Natural killer cell (primary cell): Measurements from ENCODE around the gene DENND1A. TPM values are rescaled to one million over a fixed set of nuclear protein-coding genes. Genes with fewer than 3 reads are reported as not detected.

ENCODE experiments used
- ATAC-seq, 3 donors: fragments of 150-1000 bp in 2 of 3; fragments of 200-7000 bp in 1 of 3; cut with Tn5 transposase; 1 replicate in 1 of 3; 2 replicates in 2 of 3; pipeline ENCODE4 v1.10.0; 2021; ENCODE audit warnings: mild to moderate bottlenecking in 2 of 3, moderate library complexity in 2 of 3
- DNase-seq, 2 donors: peaks; one replicate each; pipeline versions ENCODE4 v3.0.0 to v3.0.0-alpha.2; 2013 to 2021; ENCODE audit warnings: mixed read lengths in 1 of 2
- H3K27ac ChIP-seq: one replicate; pipeline ENCODE4 v1.5.1; 2013; ENCODE audit warnings: mild to moderate bottlenecking, low read length
- H3K27me3 ChIP-seq: one replicate; pipeline ENCODE4 v1.6.1; 2013; ENCODE audit warnings: low read length; ENCODE audit not compliant: control insufficient read depth, insufficient read depth
- H3K36me3 ChIP-seq: one replicate; pipeline ENCODE4 v1.6.1; 2013; ENCODE audit warnings: low read length; ENCODE audit not compliant: control insufficient read depth, insufficient read depth
- H3K4me1 ChIP-seq: one replicate; pipeline ENCODE4 v1.6.1; 2013; ENCODE audit warnings: low read length; ENCODE audit not compliant: control insufficient read depth, insufficient read depth
- H3K4me3 ChIP-seq: one replicate; pipeline ENCODE4 v1.5.1; 2013; ENCODE audit warnings: low read length
- H3K9me3 ChIP-seq: one replicate; pipeline ENCODE4 v1.6.1; 2013; ENCODE audit warnings: low read length; ENCODE audit not compliant: control insufficient read depth, insufficient read depth
- H3K27ac Mint-ChIP-seq, 2 donors: one replicate each; pipeline ENCODE4 v1.8.0; 2022; ENCODE audit warnings: mild to moderate bottlenecking in 2 of 2, mixed read lengths in 2 of 2, moderate library complexity in 1 of 2
- H3K27me3 Mint-ChIP-seq, 2 donors: one replicate each; pipeline ENCODE4 v1.8.0; 2022; ENCODE audit warnings: low read depth in 2 of 2, mixed read lengths in 2 of 2
- H3K36me3 Mint-ChIP-seq: one replicate; pipeline ENCODE4 v1.8.0; 2022; ENCODE audit warnings: mixed read lengths
- H3K4me1 Mint-ChIP-seq, 2 donors: one replicate each; pipeline ENCODE4 v1.8.0; 2022; ENCODE audit warnings: mixed read lengths in 2 of 2
- H3K4me3 Mint-ChIP-seq: one replicate; pipeline ENCODE4 v1.8.0; 2022; ENCODE audit warnings: mild to moderate bottlenecking, moderate library complexity, mixed read lengths
- H3K9me3 Mint-ChIP-seq, 2 donors: one replicate each; pipeline ENCODE4 v1.8.0; 2022; ENCODE audit warnings: mixed read lengths in 2 of 2
- WGBS: methylation state at CpG from one replicate; pipeline ENCODE4 v1.1.7; 2013; ENCODE audit warnings: missing lambda C conversion rate; ENCODE audit not compliant: insufficient coverage; 5-methylcytosine and 5-hydroxymethylcytosine counted together
- intact Hi-C: fragments of 100-400 bp; cut with micrococcal nuclease; formaldehyde crosslinking; loops from one replicate; pipeline ENCODE4 v1.14.2; 2022
- total RNA-seq, 4 donors: library from RNA; stranded (reverse); fragments of 120-200 nt in 1 of 4; gene quantifications; one replicate each; pipeline versions ENCODE4 v1.2.3 to v1.2.4, GENCODE V29; 2013 to 2022
- TF ChIP-seq, protein P1 (sequence below): fragments of 200-600 bp; IDR thresholded peaks from one replicate; pipeline ENCODE4 v1.8.0; 2022; ENCODE audit warnings: antibody characterized with exemption

The DENND1A gene
- total RNA-seq, 3 donors from 2014 or later (not counting 1 experiment from before 2014, with no cell fraction given), result 27.8 to 37.6 (median 30.9) TPM

DNA sequence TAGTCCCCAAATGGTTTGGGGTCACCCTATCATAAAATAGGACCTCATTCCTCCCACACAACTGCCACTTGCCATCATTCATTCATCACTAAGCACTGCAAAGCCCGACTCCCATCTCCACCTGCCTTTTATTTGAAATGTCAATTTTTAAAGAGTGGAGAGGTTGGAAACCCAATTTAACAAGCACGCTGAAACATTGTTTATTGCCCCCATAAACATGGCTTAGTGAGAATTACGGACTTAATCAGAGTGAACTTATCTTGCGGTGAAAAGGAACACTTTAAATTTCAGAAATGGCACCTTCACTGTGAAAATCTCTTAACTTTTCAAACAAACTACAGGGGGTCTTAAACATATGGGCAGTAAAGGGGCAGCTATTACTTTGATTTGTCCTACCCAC, 332.9 kb downstream of the DENND1A start:
- Histone ChIP-seq H3K36me3 (no peaks in the 10 kb centered on the region), H3K4me3 (no peak overlapping the region), H3K27ac (no peak overlapping the region), H3K27me3 (no peaks in the 10 kb centered on the region), H3K4me1 (no peaks in the 10 kb centered on the region), H3K9me3 (no peaks in the 10 kb centered on the region)
- Mint-ChIP-seq H3K27ac (no peak overlapping the region), H3K36me3 (no peaks in the 10 kb centered on the region), H3K4me1 (peaks cover 0 to 5% of the 10 kb centered on the region in 2 donors), H3K9me3 (no peaks in the 10 kb centered on the region), H3K27me3 (no peaks in the 10 kb centered on the region), H3K4me3 (no peak overlapping the region)
- intact Hi-C loops, result no loop called here
- ATAC-seq (no peak), DNase-seq (no peak)
- 100% methylated on average over 3 of the region's 4 CpGs for WGBS
- TF ChIP-seq, protein P1, sequence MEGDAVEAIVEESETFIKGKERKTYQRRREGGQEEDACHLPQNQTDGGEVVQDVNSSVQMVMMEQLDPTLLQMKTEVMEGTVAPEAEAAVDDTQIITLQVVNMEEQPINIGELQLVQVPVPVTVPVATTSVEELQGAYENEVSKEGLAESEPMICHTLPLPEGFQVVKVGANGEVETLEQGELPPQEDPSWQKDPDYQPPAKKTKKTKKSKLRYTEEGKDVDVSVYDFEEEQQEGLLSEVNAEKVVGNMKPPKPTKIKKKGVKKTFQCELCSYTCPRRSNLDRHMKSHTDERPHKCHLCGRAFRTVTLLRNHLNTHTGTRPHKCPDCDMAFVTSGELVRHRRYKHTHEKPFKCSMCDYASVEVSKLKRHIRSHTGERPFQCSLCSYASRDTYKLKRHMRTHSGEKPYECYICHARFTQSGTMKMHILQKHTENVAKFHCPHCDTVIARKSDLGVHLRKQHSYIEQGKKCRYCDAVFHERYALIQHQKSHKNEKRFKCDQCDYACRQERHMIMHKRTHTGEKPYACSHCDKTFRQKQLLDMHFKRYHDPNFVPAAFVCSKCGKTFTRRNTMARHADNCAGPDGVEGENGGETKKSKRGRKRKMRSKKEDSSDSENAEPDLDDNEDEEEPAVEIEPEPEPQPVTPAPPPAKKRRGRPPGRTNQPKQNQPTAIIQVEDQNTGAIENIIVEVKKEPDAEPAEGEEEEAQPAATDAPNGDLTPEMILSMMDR, result no peak

DNA sequence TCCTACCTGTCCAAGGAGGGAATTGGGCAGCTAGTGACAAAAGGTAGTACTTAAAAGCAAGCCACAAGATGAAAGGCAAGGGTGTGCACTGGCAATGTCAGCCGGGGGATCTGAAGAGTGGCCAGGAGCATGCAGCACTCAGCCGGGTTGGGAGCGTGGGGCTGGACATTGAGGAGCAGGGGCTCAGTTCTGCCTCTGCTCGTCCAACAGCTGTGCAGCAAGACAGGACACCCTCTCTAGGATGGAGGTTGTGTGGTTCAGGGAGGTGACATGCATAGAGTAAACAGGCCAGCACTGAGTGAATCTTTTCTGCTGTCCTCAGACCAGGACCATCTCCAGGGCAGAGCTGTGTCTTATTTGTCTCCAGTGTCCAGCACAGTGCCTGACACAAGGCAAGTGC, 338.6 kb downstream of the DENND1A start:
- 94% methylated on average over 4 of the region's 4 CpGs for WGBS
- Histone ChIP-seq H3K4me1 (no peaks in the 10 kb centered on the region), H3K27ac (no peak overlapping the region), H3K36me3 (no peaks in the 10 kb centered on the region), H3K9me3 (peaks cover 19% of the 10 kb centered on the region), H3K4me3 (no peak overlapping the region), H3K27me3 (no peaks in the 10 kb centered on the region)
- Mint-ChIP-seq H3K27me3 (no peaks in the 10 kb centered on the region), H3K4me1 (peaks cover 0 to 5% of the 10 kb centered on the region in 2 donors), H3K9me3 (peaks cover 3 to 4% of the 10 kb centered on the region in 2 donors), H3K36me3 (peaks cover 11% of the 10 kb centered on the region), H3K27ac (no peak overlapping the region), H3K4me3 (no peak overlapping the region)
- intact Hi-C loops, result no loop called here
- DNase-seq (no peak), ATAC-seq (no peak)
- TF ChIP-seq, protein P1, result no peak

DNA sequence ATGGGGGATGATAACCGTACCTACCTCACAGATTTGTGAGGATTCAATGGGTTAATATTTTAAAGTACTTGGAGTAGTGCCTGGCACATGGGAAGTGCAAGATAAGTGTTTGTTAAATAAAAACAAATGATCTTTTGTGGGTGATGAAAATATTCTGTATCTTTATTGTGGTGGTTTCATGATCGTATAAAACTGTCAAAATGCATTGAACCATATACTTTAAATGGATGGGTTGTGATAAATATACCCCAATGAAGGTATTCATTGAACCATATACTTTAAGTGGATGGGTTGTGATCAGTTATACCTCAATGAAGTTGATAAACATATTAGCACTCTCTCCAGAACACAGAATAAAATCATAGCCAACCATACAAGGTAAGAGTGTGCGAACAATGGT, 339.4 kb downstream of the DENND1A start:
- WGBS, result 97% methylated on average over 2 of the region's 3 CpGs
- ATAC-seq (no peak), DNase-seq (no peak)
- Mint-ChIP-seq H3K27ac (no peak overlapping the region), H3K27me3 (no peaks in the 10 kb centered on the region), H3K36me3 (peaks cover 11% of the 10 kb centered on the region), H3K9me3 (peaks cover 3 to 4% of the 10 kb centered on the region in 2 donors), H3K4me3 (no peak overlapping the region), H3K4me1 (peaks cover 0 to 5% of the 10 kb centered on the region in 2 donors)
- H3K4me1 ChIP-seq, result no peaks in the 10 kb centered on the region
- TF ChIP-seq, protein P1, result no peak
- intact Hi-C loops, result no loop called here
- no peaks in the 10 kb centered on the region for H3K36me3 ChIP-seq
- no peaks in the 10 kb centered on the region for H3K27me3 ChIP-seq
- no peak overlapping the region for H3K27ac ChIP-seq
- no peak overlapping the region for H3K4me3 ChIP-seq
- peaks cover 20% of the 10 kb centered on the region for H3K9me3 ChIP-seq
